ENCODE measurements around the gene ACCS.

Gene ACCS

GRCh38 chr11:44043157-44043556 is 22.9 kb upstream of the ACCS start:
- FAIRE-seq = no peak

GRCh38 chr11:44046182-44046581 is 19.9 kb upstream of the ACCS start:
- FAIRE-seq = no peak

GRCh38 chr11:44047298-44047697 is 18.8 kb upstream of the ACCS start:
- FAIRE-seq = no peak

- FAIRE-seq = no peak
Measured at GRCh38 chr11:44047931-44048431, 18.1 kb upstream of the ACCS start, which contains the start of gene ACCSL. TSS of gene ACCSL (plus strand) at chr11:44047981. CDS start at chr11:44048037, 56 bp downstream.

GRCh38 chr11:44049832-44050231 is 16.2 kb upstream of the ACCS start:
- FAIRE-seq = no peak

GRCh38 chr11:44051171-44051570 is 14.9 kb upstream of the ACCS start:
- no peak for FAIRE-seq

- FAIRE-seq = no peak
Measured at GRCh38 chr11:44057340-44057739, 8.7 kb upstream of the ACCS start.

- no peak for FAIRE-seq
Measured at GRCh38 chr11:44058275-44058674, 7.8 kb upstream of the ACCS start.

GRCh38 chr11:44065161-44065661 is 859 bp upstream of the ACCS start:
- FAIRE-seq = no peak

- no peak for FAIRE-seq
Measured at GRCh38 chr11:44066732-44067141, 667 bp downstream of the ACCS start.

- FAIRE-seq = no peak
Measured at GRCh38 chr11:44067266-44067665, 1.2 kb downstream of the ACCS start.

- FAIRE-seq = no peak
Measured at GRCh38 chr11:44068180-44068579, 2.1 kb downstream of the ACCS start.

GRCh38 chr11:44071157-44071556 is 5.1 kb downstream of the ACCS start:
- FAIRE-seq = no peak

- FAIRE-seq = no peak
Measured at GRCh38 chr11:44072757-44073658, 6.9 kb downstream of the ACCS start.

- no peak for FAIRE-seq
Measured at GRCh38 chr11:44078794-44079193, 12.7 kb downstream of the ACCS start.

- no peak for FAIRE-seq
Measured at GRCh38 chr11:44079376-44079775, 13.3 kb downstream of the ACCS start.

- FAIRE-seq = no peak
Measured at GRCh38 chr11:44080951-44081350, 14.9 kb downstream of the ACCS start.

- no peak for FAIRE-seq
Measured at GRCh38 chr11:44082645-44083044, 16.6 kb downstream of the ACCS start.

- no peak for FAIRE-seq
Measured at GRCh38 chr11:44083433-44083832, 17.4 kb downstream of the ACCS start.

- no peak for FAIRE-seq
Measured at GRCh38 chr11:44083906-44084305, 17.8 kb downstream of the ACCS start.

GRCh38 chr11:44085330-44085729 is 19.3 kb downstream of the ACCS start:
- FAIRE-seq = no peak

GRCh38 chr11:44088377-44088776 is 22.3 kb downstream of the ACCS start:
- no peak for FAIRE-seq

- FAIRE-seq = no peak
Measured at GRCh38 chr11:44088871-44089270, 22.8 kb downstream of the ACCS start.

- FAIRE-seq = no peak
Measured at GRCh38 chr11:44090539-44090938, 24.5 kb downstream of the ACCS start.

All from endometrium (tissue), 2 donors.